Activated B cell treated with CpG ODN at 0.5 μM for 24 hours (primary cell): ENCODE data around the gene TTL. TPM values are rescaled to one million over a fixed set of nuclear protein-coding genes. Genes with fewer than 3 reads are reported as not detected.
"Not testable (repeated sequence)": the region's sequence is repeated elsewhere in the genome, so short reads cannot be mapped to it uniquely, and the experiment has no call there.

Experiments used
- ATAC-seq: fragments of 200-7000 bp; cut with Tn5 transposase; one replicate; pipeline ENCODE4 v1.10.0; 2021; ENCODE audit warnings: low read depth, mild to moderate bottlenecking, moderate library complexity
- CTCF ChIA-PET: fragments of 350-600 bp; sonication (Branson Sonifier 250); formaldehyde crosslinking; loops from one replicate; lab custom pipeline; 2021; ENCODE audit warnings: antibody characterized with exemption; lab: Charles Lee
- POLR2A ChIA-PET: fragments of 350-600 bp; sonication (Branson Sonifier 250); formaldehyde crosslinking; loops from one replicate; lab custom pipeline; 2021; ENCODE audit warnings: antibody characterized with exemption; lab: Charles Lee
- DNase-seq: peaks from one replicate; pipeline ENCODE4 v3.0.0; 2022
- H3K27ac Mint-ChIP-seq: one replicate; pipeline ENCODE4 v1.8.0; 2020; ENCODE audit warnings: mixed read lengths
- H3K27me3 Mint-ChIP-seq: one replicate; pipeline ENCODE4 v1.8.0; 2021; ENCODE audit warnings: mixed read lengths
- H3K36me3 Mint-ChIP-seq: one replicate; pipeline ENCODE4 v1.8.0; 2021; ENCODE audit warnings: low read depth, mixed read lengths
- H3K4me1 Mint-ChIP-seq: one replicate; pipeline ENCODE4 v1.8.0; 2021; ENCODE audit warnings: mixed read lengths
- H3K4me3 Mint-ChIP-seq: one replicate; pipeline ENCODE4 v1.8.0; 2020; ENCODE audit warnings: mild to moderate bottlenecking, mixed read lengths
- H3K9me3 Mint-ChIP-seq: one replicate; pipeline ENCODE4 v1.8.0; 2020; ENCODE audit warnings: mixed read lengths
- intact Hi-C: fragments of 100-400 bp; cut with micrococcal nuclease; formaldehyde crosslinking; loops from one replicate; pipeline ENCODE4 v1.15.1; 2024
- total RNA-seq: library from RNA; stranded (reverse); gene quantifications from 2 replicates; pipeline ENCODE4 v1.2.3, GENCODE V29; 2022
- TF ChIP-seq, protein P1 (sequence below): fragments of 200-600 bp; IDR thresholded peaks from one replicate; pipeline ENCODE4 v1.8.0; 2022; ENCODE audit warnings: antibody characterized with exemption, mild to moderate bottlenecking

Gene TTL
- total RNA-seq, 1 donor from 2014 or later: 20.8 TPM

DNA sequence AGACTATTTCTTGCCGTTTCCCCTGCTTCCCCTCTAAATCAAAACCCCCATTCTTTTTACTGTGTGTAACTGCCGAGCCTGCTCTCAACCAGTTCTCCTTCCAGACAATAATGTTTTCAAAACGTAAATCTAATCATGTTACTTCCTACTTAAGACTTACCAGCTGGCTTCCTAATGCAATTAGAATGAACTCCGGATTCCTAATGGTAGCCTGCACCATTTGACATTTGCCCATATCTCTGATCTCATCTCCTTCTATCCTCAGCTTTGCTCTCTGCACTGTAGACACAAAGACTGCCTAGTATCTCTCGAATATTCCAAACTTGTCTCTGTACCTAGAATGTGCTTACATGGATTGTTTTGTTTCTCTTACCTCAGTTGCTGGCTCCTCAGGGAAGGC, 12.9 kb downstream of the TTL start:
- intact Hi-C loops: no loop called here
- ATAC-seq: no peak
- CTCF ChIA-PET: no interaction called here

DNA sequence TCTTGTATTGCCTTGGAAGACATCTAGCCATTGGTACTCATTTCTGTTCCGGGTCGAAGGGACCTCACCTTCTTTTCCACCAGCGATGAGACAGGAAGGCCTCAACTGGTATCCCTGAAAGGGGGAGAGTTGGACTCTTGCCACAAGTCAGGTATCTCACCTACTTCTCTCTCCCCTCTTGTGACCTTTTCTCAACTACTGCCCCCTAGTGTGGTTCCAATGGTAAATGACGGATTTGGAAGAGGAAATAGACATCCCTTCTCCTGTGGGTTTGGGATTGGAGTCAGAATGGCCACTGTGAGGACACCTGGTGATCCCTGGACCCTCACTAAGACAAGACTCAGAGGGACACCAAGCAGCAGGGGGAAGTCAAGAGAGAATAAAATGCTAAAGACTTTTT, 13.9 kb downstream of the TTL start:
- POLR2A ChIA-PET, H3K9me3 Mint-ChIP-seq, H3K4me1 Mint-ChIP-seq, CTCF ChIA-PET, DNase-seq, H3K4me3 Mint-ChIP-seq, H3K27me3 Mint-ChIP-seq, intact Hi-C loops, H3K27ac Mint-ChIP-seq, ATAC-seq, H3K36me3 Mint-ChIP-seq: not testable (repeated sequence)

More for the DNA sequence above, 12.9 kb downstream of the TTL start:
- POLR2A ChIA-PET: no interaction called here
- TF ChIP-seq, protein P1, sequence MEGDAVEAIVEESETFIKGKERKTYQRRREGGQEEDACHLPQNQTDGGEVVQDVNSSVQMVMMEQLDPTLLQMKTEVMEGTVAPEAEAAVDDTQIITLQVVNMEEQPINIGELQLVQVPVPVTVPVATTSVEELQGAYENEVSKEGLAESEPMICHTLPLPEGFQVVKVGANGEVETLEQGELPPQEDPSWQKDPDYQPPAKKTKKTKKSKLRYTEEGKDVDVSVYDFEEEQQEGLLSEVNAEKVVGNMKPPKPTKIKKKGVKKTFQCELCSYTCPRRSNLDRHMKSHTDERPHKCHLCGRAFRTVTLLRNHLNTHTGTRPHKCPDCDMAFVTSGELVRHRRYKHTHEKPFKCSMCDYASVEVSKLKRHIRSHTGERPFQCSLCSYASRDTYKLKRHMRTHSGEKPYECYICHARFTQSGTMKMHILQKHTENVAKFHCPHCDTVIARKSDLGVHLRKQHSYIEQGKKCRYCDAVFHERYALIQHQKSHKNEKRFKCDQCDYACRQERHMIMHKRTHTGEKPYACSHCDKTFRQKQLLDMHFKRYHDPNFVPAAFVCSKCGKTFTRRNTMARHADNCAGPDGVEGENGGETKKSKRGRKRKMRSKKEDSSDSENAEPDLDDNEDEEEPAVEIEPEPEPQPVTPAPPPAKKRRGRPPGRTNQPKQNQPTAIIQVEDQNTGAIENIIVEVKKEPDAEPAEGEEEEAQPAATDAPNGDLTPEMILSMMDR: no peak
- Mint-ChIP-seq H3K4me1 (no peaks in the 10 kb centered on the region), H3K9me3 (no peaks in the 10 kb centered on the region), H3K27me3 (no peaks in the 10 kb centered on the region), H3K36me3 (peaks cover 4% of the 10 kb centered on the region), H3K27ac (no peak overlapping the region), H3K4me3 (no peak overlapping the region)
- DNase-seq: no peak

DNA sequence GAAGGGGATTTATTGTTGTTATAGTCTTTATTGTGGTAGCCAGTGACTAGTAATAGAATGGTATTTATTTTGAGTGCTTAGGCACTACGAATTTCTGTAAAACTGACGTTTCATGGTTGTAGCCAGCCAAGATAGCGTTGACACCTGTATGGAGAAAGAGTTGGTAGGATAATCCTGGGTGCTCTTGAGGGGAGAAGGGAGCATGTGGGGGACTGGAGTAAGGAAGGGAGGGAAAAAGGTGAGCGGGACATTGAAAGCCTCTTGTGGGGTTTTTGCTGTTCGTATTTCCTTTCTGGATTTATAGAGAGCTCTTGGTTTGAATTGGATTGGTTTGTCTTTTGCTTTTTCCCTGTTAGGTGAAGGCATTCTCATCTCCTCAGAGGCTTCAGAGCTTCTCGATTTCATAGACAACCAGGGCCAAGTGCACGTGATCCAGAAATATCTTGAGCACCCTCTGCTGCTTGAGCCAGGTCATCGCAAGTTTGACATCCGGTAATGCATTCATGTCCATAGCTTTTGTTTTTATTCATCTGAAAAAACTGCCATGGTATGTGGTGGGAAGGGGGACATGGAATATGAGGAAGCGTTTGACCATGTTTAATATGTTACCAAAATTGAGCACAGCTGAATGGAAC, 19.0 kb downstream of the TTL start:
- DNase-seq, POLR2A ChIA-PET, H3K4me3 Mint-ChIP-seq, H3K27me3 Mint-ChIP-seq, H3K4me1 Mint-ChIP-seq, H3K36me3 Mint-ChIP-seq, H3K9me3 Mint-ChIP-seq, H3K27ac Mint-ChIP-seq: not testable (repeated sequence)
- CTCF ChIA-PET: interaction anchor here (0.6 to 1.5 kb wide), 4 partner anchors 15 to 379 kb away, joined by 3 to 10 read pairs (median 4); no protein-coding TSS in a partner anchor
- intact Hi-C loops: loop anchor here (5.0 kb wide), 1 partner anchor 379 kb away; no protein-coding TSS in a partner anchor
- peak; percentile 75 for ATAC-seq

DNA sequence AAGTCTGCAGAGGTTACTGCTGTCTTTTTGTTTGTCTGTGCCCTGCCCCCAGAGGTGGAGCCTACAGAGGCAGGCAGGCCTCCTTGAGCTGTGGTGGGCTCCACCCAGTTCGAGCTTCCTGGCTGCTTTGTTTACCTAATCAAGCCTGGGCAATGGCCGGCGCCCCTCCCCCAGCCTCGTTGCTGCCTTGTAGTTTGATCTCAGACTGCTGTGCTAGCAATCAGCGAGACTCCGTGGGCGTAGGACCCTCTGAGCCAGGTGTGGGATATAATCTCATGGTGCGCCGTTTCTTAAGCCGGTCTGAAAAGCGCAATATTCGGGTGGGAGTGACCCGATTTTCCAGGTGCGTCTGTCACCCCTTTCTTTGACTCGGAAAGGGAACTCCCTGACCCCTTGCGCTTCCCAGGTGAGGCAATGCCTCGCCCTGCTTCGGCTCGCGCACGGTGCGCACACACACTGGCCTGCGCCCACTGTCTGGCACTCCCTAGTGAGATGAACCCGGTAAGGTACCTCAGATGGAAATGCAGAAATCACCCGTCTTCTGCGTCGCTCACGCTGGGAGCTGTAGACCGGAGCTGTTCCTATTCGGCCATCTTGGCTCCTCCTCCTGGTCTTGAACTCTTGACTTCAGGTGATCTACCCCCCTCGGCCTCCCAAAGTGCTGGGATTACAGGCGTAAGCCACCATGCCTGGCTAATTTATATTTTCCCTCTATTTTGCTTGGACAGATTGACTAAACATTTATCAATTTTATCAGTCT, 27.5 kb downstream of the TTL start:
- H3K9me3 Mint-ChIP-seq, H3K4me3 Mint-ChIP-seq, POLR2A ChIA-PET, H3K4me1 Mint-ChIP-seq, H3K27me3 Mint-ChIP-seq, DNase-seq, ATAC-seq, CTCF ChIA-PET, intact Hi-C loops, H3K27ac Mint-ChIP-seq: not testable (repeated sequence)
- peaks cover 11% of the 10 kb centered on the region for H3K36me3 Mint-ChIP-seq

DNA sequence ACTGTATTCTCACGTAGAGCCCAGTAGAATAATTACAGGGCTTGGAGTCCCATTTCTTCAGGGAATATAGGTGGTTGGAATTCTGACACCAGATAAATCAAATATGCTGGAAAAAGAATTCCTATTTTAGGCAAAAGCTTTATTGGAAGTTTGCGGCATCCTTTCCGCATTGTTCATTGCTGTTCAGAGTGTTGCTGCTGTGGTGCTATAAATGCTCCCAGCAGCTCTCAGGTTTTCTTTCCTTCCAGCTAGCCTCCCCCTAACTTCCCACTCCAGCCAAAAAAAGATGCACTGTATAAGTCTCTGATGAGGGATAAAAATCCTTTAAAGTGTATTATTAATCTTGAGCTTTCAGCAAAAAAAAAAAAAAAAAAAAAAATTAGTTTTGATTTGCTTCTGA, 34.8 kb downstream of the TTL start:
- Mint-ChIP-seq H3K27me3 (no peaks in the 10 kb centered on the region), H3K36me3 (peaks cover 39% of the 10 kb centered on the region), H3K9me3 (no peaks in the 10 kb centered on the region), H3K4me1 (no peaks in the 10 kb centered on the region), H3K27ac (no peak overlapping the region), H3K4me3 (no peak overlapping the region)
- DNase-seq (no peak), ATAC-seq (no peak)
- CTCF ChIA-PET: no interaction called here
- TF ChIP-seq, protein P1: no peak
- POLR2A ChIA-PET: interaction anchor here (0.6 kb wide), 1 partner anchor 64 kb away, joined by 5 read pairs; no protein-coding TSS in a partner anchor
- intact Hi-C loops: no loop called here

DNA sequence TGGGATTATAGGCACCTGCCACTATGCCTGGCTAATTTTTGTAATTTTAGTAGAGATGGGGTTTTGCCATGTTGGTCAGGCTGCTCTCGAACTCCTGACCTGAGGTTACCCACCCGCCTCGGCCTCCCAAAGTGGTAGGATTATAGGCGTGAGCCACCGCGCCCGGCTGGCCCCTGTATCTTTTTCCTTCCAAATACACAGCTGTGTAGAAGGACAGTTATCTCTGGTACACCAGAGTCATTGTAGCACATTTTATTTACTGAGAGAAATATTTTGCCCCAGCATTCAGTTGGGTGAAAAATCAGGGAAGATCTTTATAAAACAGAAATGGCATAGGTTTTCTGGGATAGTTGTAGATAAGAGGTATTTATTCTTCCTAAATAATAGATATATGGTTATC, 36.9 kb downstream of the TTL start:
- no peaks in the 10 kb centered on the region for H3K9me3 Mint-ChIP-seq
- DNase-seq: no peak
- H3K27ac Mint-ChIP-seq: no peak overlapping the region
- H3K36me3 Mint-ChIP-seq: peaks cover 50% of the 10 kb centered on the region
- CTCF ChIA-PET: no interaction called here
- no peak overlapping the region for H3K4me3 Mint-ChIP-seq
- no peak for ATAC-seq
- POLR2A ChIA-PET: no interaction called here
- no peaks in the 10 kb centered on the region for H3K27me3 Mint-ChIP-seq
- H3K4me1 Mint-ChIP-seq: no peaks in the 10 kb centered on the region
- TF ChIP-seq, protein P1: no peak
- intact Hi-C loops: no loop called here
